GM12875 (cell line): Measurements from ENCODE around the gene YIPF5.

ENCODE experiments used
- H3K4me3 ChIP-seq: one replicate; pipeline ENCODE4 v1.5.1; 2011; ENCODE audit warnings: low read depth, low read length, control low read depth
- CTCF ChIP-seq: IDR thresholded peaks from 2 replicates; pipeline ENCODE4 v1.5.1; 2011; ENCODE audit warnings: low read depth, mild to moderate bottlenecking, control low read depth, inconsistent platforms, low read length, moderate library complexity, borderline replicate concordance; ENCODE audit not compliant: insufficient read depth

The YIPF5 gene

GRCh38 chr5:144114571-144114970, 55.9 kb downstream of the YIPF5 start:
- TF ChIP-seq CTCF = no peak
- H3K4me3 ChIP-seq = no peak overlapping the region
